Suprapubic skin (tissue), 4 donors: ENCODE results near the gene TES.

Experiments used
- CTCF ChIP-seq, 2 donors: fragments of 200-600 bp in 1 of 2; fragments of 450-650 bp in 1 of 2; sonication (generic) in 1 of 2; IDR thresholded peaks; one replicate each; pipeline ENCODE4 v1.5.1; 2016 to 2019; ENCODE audit warnings: antibody characterized with exemption in 2 of 2, mild to moderate bottlenecking in 1 of 2, moderate library complexity in 1 of 2
- POLR2A ChIP-seq, 2 donors: fragments of 450-650 bp; IDR thresholded peaks; one replicate each; pipeline ENCODE4 v1.6.1; 2017; ENCODE audit warnings: antibody characterized with exemption in 2 of 2, mild to moderate bottlenecking in 2 of 2, moderate library complexity in 2 of 2
- POLR2AphosphoS5 ChIP-seq, 3 donors: sonication (generic); formaldehyde crosslinking; IDR thresholded peaks; one replicate each; pipeline ENCODE4 v1.6.1; 2017; ENCODE audit warnings: antibody characterized with exemption in 3 of 3

GRCh38 chr7:116307253-116307652 lies 96.9 kb downstream of the TES start:
- TF ChIP-seq CTCF (IDR thresholded peaks at IDR 0.05) (no peak), POLR2A (IDR thresholded peaks at IDR 0.05) (no peak), POLR2AphosphoS5 (IDR thresholded peaks at IDR 0.05) (no peak)
